ENCODE results near the gene NHEJ1.

Gene NHEJ1

DNA sequence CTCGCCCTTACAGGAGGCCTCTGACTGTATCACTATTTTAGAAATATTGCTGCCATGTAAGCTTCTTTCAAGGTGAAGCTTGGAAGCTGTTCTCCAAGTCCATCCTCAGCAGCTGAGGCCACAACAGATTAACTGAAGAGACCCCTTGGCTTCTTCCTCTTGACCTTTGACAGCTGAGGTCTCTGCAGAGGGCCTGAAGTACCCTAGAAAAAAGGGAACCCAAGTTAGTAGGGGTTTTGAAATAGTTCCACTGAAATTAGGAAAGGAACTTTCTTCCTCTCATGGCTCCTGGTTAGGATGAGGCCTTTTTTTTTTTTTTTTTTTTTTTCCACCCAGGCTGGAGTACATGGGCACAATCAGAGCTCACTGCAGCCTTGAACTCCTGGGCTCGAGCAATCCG is 84.4 kb downstream of the NHEJ1 start:
- DNase-seq (no peak), ATAC-seq (replicated peaks) (no peak)
- Mint-ChIP-seq H3K4me1 (ENCODE audit: low read depth in 2 of 2) (no peaks in the 10 kb centered on the region), H3K27me3 (no peaks in the 10 kb centered on the region), H3K36me3 (ENCODE audit: insufficient read depth) (peaks cover 19% of the 10 kb centered on the region), H3K27ac (no peak overlapping the region), H3K9me3 (no peaks in the 10 kb centered on the region), H3K4me3 (no peak overlapping the region)

DNA sequence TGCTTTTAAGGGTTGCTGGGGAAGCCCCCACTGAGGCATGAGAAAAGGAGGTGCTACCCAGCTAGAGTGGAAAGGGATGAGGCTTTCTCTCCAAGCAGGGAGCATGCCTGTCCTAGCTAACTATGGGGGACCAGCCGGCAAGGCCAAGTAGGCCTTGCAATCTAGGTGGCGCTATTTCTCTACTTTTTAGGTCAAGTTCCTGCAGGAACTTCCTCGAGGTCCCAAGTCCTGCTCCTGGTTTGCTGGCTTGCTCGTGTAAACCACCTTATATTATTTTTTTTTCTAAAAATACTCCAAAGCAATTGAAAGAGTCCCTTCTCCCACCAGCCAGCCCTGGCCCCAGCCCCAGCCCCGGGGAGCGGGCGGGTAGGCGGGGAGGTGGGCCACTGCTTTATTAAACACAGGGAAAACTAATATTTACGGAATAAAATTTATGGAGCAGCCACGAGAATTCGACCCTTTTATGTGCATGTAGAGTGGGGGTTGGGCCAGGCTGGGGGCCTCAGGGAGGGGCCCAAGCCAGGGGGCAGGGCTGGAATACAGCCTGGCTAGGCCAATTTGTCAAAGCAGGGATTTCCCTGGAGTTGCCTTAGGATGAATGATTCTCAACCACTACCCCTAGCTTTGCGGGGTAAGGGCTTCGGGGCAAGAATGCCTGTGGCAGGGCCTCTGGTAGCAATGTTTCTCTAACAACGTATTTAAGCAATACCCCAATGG is 87.0 kb downstream of the NHEJ1 start:
- DNase-seq, result no peak
- ATAC-seq (replicated peaks), result no peak
- Mint-ChIP-seq H3K4me1 (ENCODE audit: low read depth in 2 of 2) (no peaks in the 10 kb centered on the region), H3K4me3 (no peak overlapping the region), H3K27ac (no peak overlapping the region), H3K9me3 (no peaks in the 10 kb centered on the region), H3K36me3 (ENCODE audit: insufficient read depth) (peaks cover 19% of the 10 kb centered on the region), H3K27me3 (no peaks in the 10 kb centered on the region)

DNA sequence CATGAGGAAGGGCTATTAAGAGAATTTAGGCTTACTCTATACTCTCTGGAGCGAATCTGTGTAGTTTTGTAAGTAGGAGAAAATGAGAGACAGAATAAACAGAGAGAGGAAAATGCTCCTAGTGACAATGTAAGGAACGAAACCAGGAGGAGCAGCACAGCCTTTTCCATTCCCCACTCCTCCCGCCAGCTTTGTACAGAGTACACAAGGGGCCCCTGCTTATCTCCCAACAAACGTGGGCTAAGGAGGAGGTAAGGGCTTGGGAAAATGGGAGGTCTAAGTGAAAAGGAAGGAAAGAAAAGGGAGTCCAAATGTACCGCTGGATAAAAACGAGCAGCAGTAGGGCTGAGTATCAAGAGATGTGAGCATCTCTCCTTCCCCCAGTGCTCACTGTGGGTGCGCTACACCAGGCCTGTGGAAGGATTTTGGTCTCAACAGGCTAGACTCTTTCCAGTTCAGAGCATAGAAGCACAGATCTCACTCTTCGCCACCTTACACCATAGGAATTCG is 87.8 kb downstream of the NHEJ1 start:
- H3K27me3 Mint-ChIP-seq, result no peaks in the 10 kb centered on the region
- no peak for DNase-seq
- H3K36me3 Mint-ChIP-seq (ENCODE audit: insufficient read depth), result peaks cover 19% of the 10 kb centered on the region
- ATAC-seq (replicated peaks), result no peak
- H3K9me3 Mint-ChIP-seq, result no peaks in the 10 kb centered on the region
- no peak overlapping the region for H3K4me3 Mint-ChIP-seq
- H3K4me1 Mint-ChIP-seq (ENCODE audit: low read depth in 2 of 2), result no peaks in the 10 kb centered on the region
- H3K27ac Mint-ChIP-seq, result no peak overlapping the region

- ATAC-seq (replicated peaks), result no peak
- no peak overlapping the region for H3K4me3 Mint-ChIP-seq
Measured at GRCh38 chr2:219071131-219071816, 89.3 kb downstream of the NHEJ1 start.

DNA sequence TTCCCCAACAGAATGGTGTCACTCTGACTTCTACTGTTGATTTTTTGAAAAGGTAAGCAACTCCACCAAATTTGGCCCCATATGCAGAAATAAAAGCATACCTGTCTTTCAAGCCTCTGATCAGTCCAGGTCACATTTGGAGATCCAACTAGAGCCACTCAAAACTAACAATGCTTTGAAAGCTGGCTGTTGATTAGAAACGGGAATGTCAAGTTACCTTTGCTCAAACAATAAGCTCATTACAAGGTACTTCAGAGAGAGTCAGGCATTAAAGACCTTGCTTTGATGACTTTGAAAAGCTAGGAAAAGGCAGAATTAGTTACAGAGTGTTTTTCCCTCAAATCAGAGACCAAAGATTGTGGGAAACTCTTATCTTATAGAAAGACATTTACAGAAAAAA is 95.1 kb downstream of the NHEJ1 start:
- no peak for ATAC-seq (replicated peaks)
- peaks cover 21 to 26% of the 10 kb centered on the region in 2 donors for H3K27me3 Mint-ChIP-seq

More at GRCh38 chr2:219071131-219071816, 89.3 kb downstream of the NHEJ1 start:
- Mint-ChIP-seq H3K27me3 (no peaks in the 10 kb centered on the region), H3K27ac (no peak overlapping the region), H3K36me3 (ENCODE audit: insufficient read depth) (peaks cover 8% of the 10 kb centered on the region), H3K4me1 (ENCODE audit: low read depth in 2 of 2) (no peaks in the 10 kb centered on the region), H3K9me3 (no peaks in the 10 kb centered on the region)
- DNase-seq, result no peak

DNA sequence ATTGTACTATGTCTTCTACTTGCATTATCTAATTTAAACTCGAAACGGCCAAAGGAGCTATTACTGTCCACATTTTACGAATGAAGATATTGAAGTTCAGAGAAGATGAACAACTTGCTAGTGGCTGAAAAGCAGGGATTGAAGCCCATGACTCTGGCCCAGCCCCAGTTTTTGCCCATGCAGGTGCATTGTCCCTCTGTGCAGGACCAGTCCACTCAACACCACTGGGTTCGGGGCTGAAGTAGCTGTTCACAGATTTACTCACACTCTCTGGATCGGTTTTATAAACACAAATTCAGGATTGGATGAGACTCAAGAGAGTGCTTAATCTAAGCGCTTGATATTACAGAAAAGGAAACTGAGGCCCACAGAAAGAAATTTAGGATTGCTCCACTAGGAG is 98.5 kb downstream of the NHEJ1 start:
- H3K36me3 Mint-ChIP-seq (ENCODE audit: insufficient read depth), result no peaks in the 10 kb centered on the region
- H3K27ac Mint-ChIP-seq, result no peak overlapping the region
- H3K4me1 Mint-ChIP-seq (ENCODE audit: low read depth in 2 of 2), result peaks cover 9 to 15% of the 10 kb centered on the region in 2 donors
- no peak overlapping the region for H3K4me3 Mint-ChIP-seq
- H3K27me3 Mint-ChIP-seq, result peaks cover 47 to 59% of the 10 kb centered on the region in 2 donors
- no peak for DNase-seq
- H3K9me3 Mint-ChIP-seq, result no peaks in the 10 kb centered on the region
- ATAC-seq (replicated peaks), result no peak

More for the DNA sequence above, 95.1 kb downstream of the NHEJ1 start:
- H3K27ac Mint-ChIP-seq, result no peak overlapping the region
- no peak overlapping the region for H3K4me3 Mint-ChIP-seq
- no peaks in the 10 kb centered on the region for H3K9me3 Mint-ChIP-seq
- no peaks in the 10 kb centered on the region for H3K36me3 Mint-ChIP-seq (ENCODE audit: insufficient read depth)
- H3K4me1 Mint-ChIP-seq (ENCODE audit: low read depth in 2 of 2), result peaks cover 0 to 3% of the 10 kb centered on the region in 2 donors
- no peak for DNase-seq

DNA sequence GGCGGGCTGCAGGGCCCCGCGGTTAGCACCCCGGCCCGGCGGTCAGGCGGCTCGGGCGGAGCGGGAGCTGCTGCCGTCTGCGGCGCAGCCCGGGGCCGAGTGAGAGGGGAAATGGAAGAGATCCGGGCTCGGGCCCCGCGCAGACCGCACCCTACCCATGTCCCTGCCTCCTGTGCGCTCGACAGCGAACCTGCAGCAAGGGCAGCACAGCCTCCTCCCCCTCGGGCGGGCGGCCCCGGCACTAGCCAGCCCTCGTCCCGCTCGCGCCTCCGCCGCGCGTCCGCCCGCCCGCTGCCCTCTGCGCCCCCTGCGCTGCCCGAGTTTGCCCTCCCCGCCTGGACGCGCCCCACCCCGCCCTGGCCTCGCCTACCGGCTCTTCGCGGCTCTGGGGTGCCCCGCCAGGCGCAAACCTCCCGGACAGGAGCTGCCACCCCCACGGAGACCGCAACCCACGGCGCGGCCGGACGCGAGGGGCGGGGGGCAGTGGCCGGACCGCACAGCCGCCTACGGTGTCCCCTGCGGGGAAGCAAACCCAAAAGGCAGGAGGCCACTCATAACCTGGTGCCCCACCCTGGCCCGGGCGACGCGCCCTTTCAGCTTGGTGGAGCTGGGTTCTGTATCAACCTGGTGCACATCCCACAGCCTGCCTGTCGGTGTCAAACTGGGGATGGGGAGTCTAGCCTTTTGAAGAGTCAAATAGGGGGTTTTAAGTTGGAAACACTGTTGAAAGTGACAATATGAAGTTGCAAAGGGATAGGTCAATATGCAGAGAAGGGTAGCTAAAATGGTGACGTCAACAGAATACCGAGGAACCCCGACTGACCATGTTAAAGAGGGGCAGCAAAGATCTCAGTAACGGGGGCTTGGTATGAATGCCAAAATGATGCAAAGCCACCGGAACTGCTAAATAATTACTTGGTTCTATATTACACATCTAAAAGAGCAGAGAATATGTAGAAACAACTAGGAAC is 99.5 kb downstream of the NHEJ1 start, which contains the start of gene IHH:
TSS of gene IHH (minus strand) at position 101 of the 971 bp plus-strand sequence. CDS start 454 bp downstream, outside the sequence.
- no peak within 1 kb of the TSS for H3K27ac Mint-ChIP-seq

GRCh38 chr2:219059725-219060682 is 100.6 kb downstream of the NHEJ1 start:
- DNase-seq (no peak), ATAC-seq (replicated peaks) (no peak)
- Mint-ChIP-seq H3K27me3 (peaks cover 61 to 80% of the 10 kb centered on the region in 2 donors), H3K4me1 (ENCODE audit: low read depth in 2 of 2) (peaks cover 9 to 15% of the 10 kb centered on the region in 2 donors), H3K9me3 (no peaks in the 10 kb centered on the region), H3K4me3 (peak overlapping the region; percentile 63 to 66), H3K36me3 (ENCODE audit: insufficient read depth) (no peaks in the 10 kb centered on the region), H3K27ac (no peak overlapping the region)

More for the DNA sequence above, 99.5 kb downstream of the NHEJ1 start, which contains the start of gene IHH:
- Mint-ChIP-seq H3K27me3 (peaks cover 54 to 69% of the 10 kb centered on the region in 2 donors), H3K36me3 (ENCODE audit: insufficient read depth) (no peaks in the 10 kb centered on the region), H3K9me3 (no peaks in the 10 kb centered on the region), H3K4me3 (peak within 1 kb of the TSS; percentile 63 to 66), H3K4me1 (ENCODE audit: low read depth in 2 of 2) (peaks cover 9 to 15% of the 10 kb centered on the region in 2 donors)
- DNase-seq (no peak), ATAC-seq (replicated peaks) (peak; percentile 33)

- peak overlapping the region; percentile 63 to 66 for H3K4me3 Mint-ChIP-seq
- H3K27me3 Mint-ChIP-seq, result peaks cover 68 to 87% of the 10 kb centered on the region in 2 donors
- no peaks in the 10 kb centered on the region for H3K9me3 Mint-ChIP-seq
- ATAC-seq (replicated peaks), result no peak
- H3K27ac Mint-ChIP-seq, result no peak overlapping the region
- peaks cover 9 to 15% of the 10 kb centered on the region in 2 donors for H3K4me1 Mint-ChIP-seq (ENCODE audit: low read depth in 2 of 2)
- no peaks in the 10 kb centered on the region for H3K36me3 Mint-ChIP-seq (ENCODE audit: insufficient read depth)
- DNase-seq, result no peak
Measured at GRCh38 chr2:219059375-219059724, 101.3 kb downstream of the NHEJ1 start.

GRCh38 chr2:219058541-219059374 is 101.9 kb downstream of the NHEJ1 start:
- peaks cover 9 to 15% of the 10 kb centered on the region in 2 donors for H3K4me1 Mint-ChIP-seq (ENCODE audit: low read depth in 2 of 2)
- H3K9me3 Mint-ChIP-seq, result no peaks in the 10 kb centered on the region
- no peak for DNase-seq
- no peak for ATAC-seq (replicated peaks)
- H3K36me3 Mint-ChIP-seq (ENCODE audit: insufficient read depth), result no peaks in the 10 kb centered on the region
- peak overlapping the region; percentile 63 to 66 for H3K4me3 Mint-ChIP-seq
- H3K27ac Mint-ChIP-seq, result no peak overlapping the region
- peaks cover 74 to 92% of the 10 kb centered on the region in 2 donors for H3K27me3 Mint-ChIP-seq

- Mint-ChIP-seq H3K27me3 (peaks cover 72 to 96% of the 10 kb centered on the region in 2 donors), H3K4me3 (peak overlapping the region; percentile 51 to 60), H3K9me3 (no peaks in the 10 kb centered on the region), H3K36me3 (ENCODE audit: insufficient read depth) (no peaks in the 10 kb centered on the region), H3K27ac (no peak overlapping the region), H3K4me1 (ENCODE audit: low read depth in 2 of 2) (peaks cover 9 to 15% of the 10 kb centered on the region in 2 donors)
- ATAC-seq (replicated peaks), result peak; percentile 94
- peak; percentile 71 to 78 (median 77) for DNase-seq
Measured at GRCh38 chr2:219057709-219058540, 102.7 kb downstream of the NHEJ1 start.
